WERI-Rb-1 (cell line): ENCODE measurements around the gene LIMS1.

Source experiments
- DNase-seq: peaks from one replicate; pipeline ENCODE4 v3.0.0-alpha.2; 2020
- H3K27ac ChIP-seq: fragments of 250-450 bp; sonication (Bioruptor Pico); 2 replicates; pipeline ENCODE4 v1.5.1; 2020; ENCODE audit warnings: mild to moderate bottlenecking, moderate library complexity
- H3K27me3 ChIP-seq: fragments of 250-450 bp; sonication (Bioruptor Pico); 2 replicates; pipeline ENCODE4 v1.5.1; 2021; ENCODE audit warnings: mild to moderate bottlenecking, low read depth, moderate library complexity; ENCODE audit not compliant: insufficient read depth, severe bottlenecking
- H3K36me3 ChIP-seq: fragments of 250-450 bp; sonication (Bioruptor Pico); 2 replicates; pipeline ENCODE4 v1.5.1; 2020; ENCODE audit warnings: mild to moderate bottlenecking, moderate library complexity
- H3K4me3 ChIP-seq: 2 replicates; pipeline ENCODE4 v1.5.1; 2011; ENCODE audit warnings: low read depth, mild to moderate bottlenecking, control low read depth, low read length
- H3K9me3 ChIP-seq: fragments of 250-450 bp; sonication (Bioruptor Pico); 2 replicates; pipeline ENCODE4 v1.5.1; 2021; ENCODE audit warnings: mild to moderate bottlenecking, moderate library complexity; ENCODE audit not compliant: severe bottlenecking
- CTCF ChIP-seq: IDR thresholded peaks from 2 replicates; pipeline ENCODE4 v1.5.1; 2011; ENCODE audit warnings: low read depth, mild to moderate bottlenecking, control low read depth, inconsistent platforms, low read length

LIMS1 gene

GRCh38 chr2:108625828-108626195, 91.5 kb downstream of the LIMS1 start:
- Histone ChIP-seq H3K36me3 (no peaks in the 10 kb centered on the region), H3K9me3 (no peaks in the 10 kb centered on the region), H3K27ac (no peak overlapping the region), H3K27me3 (no peaks in the 10 kb centered on the region), H3K4me3 (no peak overlapping the region)
- no peak for DNase-seq
- TF ChIP-seq CTCF = no peak

- no peaks in the 10 kb centered on the region for H3K27me3 ChIP-seq
- H3K4me3 ChIP-seq = no peak overlapping the region
- no peak for TF ChIP-seq CTCF
- H3K27ac ChIP-seq = no peak overlapping the region
- H3K9me3 ChIP-seq = no peaks in the 10 kb centered on the region
- no peaks in the 10 kb centered on the region for H3K36me3 ChIP-seq
- DNase-seq = no peak
These were observed 92.7 kb downstream of the LIMS1 start for GRCh38 chr2:108626995-108627394.

GRCh38 chr2:108627911-108628567, 93.8 kb downstream of the LIMS1 start:
- H3K27me3 ChIP-seq = no peaks in the 10 kb centered on the region
- no peaks in the 10 kb centered on the region for H3K9me3 ChIP-seq
- no peak for DNase-seq
- H3K36me3 ChIP-seq = no peaks in the 10 kb centered on the region
- TF ChIP-seq CTCF = no peak
- no peak overlapping the region for H3K4me3 ChIP-seq
- no peak overlapping the region for H3K27ac ChIP-seq

- Histone ChIP-seq H3K36me3 (no peaks in the 10 kb centered on the region), H3K27ac (no peak overlapping the region), H3K4me3 (no peak overlapping the region), H3K9me3 (no peaks in the 10 kb centered on the region), H3K27me3 (no peaks in the 10 kb centered on the region)
- no peak for TF ChIP-seq CTCF
- DNase-seq = no peak
These were observed 94.7 kb downstream of the LIMS1 start for GRCh38 chr2:108628936-108629335.

GRCh38 chr2:108629417-108629816, 95.1 kb downstream of the LIMS1 start:
- Histone ChIP-seq H3K27me3 (no peaks in the 10 kb centered on the region), H3K4me3 (no peak overlapping the region), H3K9me3 (no peaks in the 10 kb centered on the region), H3K27ac (no peak overlapping the region), H3K36me3 (no peaks in the 10 kb centered on the region)
- no peak for DNase-seq
- TF ChIP-seq CTCF = no peak
